GM12873 (cell line): ENCODE data around the gene FOXR1.

Source experiments
- TF ChIP-seq, protein P1 (sequence below): IDR thresholded peaks from 2 replicates; pipeline ENCODE4 v1.5.1; 2012; ENCODE audit warnings: low read depth, mild to moderate bottlenecking, moderate library complexity, low read length, control low read depth; ENCODE audit not compliant: insufficient read depth; ENCODE audit errors: missing control alignments

Gene FOXR1

DNA sequence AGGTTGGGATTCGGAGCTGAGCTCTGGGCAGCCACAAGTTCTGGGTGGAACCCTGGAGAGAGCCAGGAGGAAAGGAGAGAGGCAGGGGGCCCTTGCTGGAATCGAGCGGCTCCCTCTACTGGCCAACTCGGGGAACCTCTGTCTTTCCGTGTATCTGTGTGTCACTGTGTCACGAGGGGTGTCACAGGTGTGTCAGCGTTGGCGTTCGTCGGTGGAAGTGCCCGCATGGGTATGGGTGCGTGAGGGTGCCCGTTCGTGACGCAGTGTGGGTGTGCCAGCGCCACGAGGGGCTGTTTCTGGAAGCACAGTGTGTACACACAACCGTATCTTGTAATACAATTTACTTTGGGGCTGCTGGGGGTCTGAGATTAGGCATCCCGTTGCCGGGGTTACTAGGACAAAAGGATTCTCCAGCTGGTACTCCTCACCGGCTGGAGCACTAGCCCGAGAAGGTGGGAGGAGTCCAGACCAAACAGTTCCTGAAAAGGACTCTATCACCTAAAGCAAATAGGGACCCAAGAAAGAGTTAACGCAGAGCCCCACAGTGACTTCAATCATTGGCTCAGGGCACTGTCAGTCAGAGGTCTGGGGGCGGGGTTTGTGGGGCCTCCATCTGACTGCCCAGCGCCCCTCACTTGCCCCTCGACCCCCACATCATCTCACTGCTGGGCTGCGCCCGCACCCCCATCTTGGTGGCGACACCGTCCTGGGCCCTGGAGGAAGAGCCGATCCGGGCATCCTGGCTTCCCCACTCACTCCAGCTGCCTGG lies 43.3 kb upstream of the FOXR1 start:
- TF ChIP-seq, protein P1, sequence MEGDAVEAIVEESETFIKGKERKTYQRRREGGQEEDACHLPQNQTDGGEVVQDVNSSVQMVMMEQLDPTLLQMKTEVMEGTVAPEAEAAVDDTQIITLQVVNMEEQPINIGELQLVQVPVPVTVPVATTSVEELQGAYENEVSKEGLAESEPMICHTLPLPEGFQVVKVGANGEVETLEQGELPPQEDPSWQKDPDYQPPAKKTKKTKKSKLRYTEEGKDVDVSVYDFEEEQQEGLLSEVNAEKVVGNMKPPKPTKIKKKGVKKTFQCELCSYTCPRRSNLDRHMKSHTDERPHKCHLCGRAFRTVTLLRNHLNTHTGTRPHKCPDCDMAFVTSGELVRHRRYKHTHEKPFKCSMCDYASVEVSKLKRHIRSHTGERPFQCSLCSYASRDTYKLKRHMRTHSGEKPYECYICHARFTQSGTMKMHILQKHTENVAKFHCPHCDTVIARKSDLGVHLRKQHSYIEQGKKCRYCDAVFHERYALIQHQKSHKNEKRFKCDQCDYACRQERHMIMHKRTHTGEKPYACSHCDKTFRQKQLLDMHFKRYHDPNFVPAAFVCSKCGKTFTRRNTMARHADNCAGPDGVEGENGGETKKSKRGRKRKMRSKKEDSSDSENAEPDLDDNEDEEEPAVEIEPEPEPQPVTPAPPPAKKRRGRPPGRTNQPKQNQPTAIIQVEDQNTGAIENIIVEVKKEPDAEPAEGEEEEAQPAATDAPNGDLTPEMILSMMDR, result peak; percentile 99

DNA sequence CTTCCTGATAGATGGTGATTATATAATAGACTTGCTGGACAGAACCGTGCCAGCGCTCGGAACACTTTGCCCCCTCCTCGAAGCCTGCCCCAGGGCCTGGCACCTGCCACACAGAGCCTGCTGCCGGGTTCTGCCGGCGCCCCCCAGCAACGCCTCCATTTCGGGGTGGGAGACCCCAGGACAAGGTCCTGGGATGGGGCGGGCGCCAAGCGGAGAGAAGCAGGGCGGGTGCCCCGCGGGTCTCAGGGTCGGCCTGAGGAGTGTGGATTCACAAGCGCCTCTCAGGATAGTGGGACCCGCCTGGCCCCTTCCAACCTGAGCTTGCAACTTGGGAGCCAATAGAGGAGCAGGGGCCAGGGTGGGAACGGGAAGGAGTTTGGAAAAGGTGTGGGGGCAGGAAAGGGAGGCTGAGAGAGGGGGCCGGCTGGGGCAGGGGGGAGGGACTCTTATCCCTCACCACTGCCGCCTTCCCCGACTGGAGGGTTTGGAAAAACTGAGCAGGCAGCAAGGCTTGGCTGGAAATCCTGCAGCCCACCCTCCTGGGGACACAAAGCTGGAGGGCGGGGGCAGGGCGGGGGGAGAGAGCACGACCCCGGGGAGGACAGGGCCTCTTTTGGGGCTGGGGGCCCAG lies 42.6 kb upstream of the FOXR1 start:
- TF ChIP-seq, protein P1, result no peak

DNA sequence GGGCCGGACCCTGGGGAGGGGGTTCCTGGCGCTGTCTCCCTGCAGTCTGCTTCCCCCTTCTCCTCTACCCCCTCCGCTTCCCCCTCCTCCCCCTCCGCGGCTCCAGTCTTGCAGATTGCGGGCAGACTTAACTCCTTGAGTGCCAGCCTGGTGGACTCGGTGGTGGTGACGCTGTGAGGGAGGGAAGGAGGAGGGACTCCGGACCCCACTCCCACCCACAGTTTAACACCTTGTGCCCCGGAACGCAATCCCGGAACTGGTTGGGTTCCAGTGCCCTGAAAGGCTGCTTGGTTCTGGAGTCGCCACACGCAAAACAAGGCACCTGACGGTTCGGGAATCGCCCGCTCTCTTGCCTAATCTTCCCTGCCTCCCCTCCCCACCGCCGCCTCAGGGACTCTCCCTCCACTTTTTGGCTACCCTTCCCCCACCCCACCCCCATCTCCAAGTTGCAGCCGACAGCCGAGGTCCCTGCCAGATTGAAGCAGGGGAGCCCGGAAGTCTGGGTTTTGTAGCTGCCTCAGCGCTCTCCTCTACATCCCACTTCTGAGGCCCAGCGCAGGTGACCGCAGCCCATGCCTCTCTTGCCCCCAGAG lies 42.0 kb upstream of the FOXR1 start:
- TF ChIP-seq, protein P1, result no peak

DNA sequence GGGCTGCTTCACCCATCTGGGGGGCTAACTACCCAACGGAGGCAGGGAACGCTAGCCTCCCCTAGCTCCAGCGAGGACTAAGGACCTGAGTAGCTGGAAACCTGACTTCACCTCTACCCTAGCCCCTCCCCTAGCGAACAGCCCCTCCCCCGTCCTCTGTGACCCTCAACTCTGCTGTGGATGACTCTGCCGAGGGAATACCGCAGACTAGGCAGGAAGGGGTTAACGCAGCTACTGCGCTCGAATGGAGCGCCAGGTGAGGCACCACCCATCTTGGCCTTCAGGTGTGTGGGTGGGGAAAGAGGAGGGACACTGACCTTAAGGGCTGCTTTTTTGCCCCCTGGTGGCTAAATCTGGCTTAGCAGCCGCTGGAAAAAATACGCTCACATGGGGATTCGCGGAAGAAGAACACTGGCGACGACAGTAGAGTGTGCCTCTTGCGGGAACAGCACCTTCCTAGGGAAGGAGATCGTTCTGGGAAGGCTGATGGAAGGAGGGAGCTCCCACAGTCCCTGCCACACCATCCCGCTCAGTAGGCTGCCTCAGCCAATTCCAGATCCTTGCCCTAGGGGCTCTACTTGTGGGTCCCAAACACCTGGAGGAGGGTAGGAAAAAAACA lies 41.4 kb upstream of the FOXR1 start:
- TF ChIP-seq, protein P1, result peak; percentile 96

DNA sequence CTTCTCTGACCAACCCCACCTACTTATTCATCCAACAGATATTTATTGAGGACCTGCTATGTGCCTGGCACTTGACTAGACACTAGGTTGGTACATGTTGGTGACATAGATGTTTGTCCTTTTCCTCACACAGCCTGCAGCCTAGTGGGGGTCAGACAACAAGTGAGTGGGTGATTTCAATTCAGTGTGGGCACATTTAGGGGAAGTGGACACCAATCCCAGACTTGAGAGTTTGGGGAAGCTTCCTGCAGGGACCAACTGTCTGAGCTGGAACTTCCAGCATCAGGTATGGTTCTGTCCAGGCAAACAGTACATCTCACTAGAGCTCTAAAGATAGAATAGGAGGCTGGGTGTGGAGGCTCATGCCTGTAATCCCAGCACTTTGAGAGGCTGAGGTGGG lies 40.0 kb upstream of the FOXR1 start:
- TF ChIP-seq, protein P1, result no peak

DNA sequence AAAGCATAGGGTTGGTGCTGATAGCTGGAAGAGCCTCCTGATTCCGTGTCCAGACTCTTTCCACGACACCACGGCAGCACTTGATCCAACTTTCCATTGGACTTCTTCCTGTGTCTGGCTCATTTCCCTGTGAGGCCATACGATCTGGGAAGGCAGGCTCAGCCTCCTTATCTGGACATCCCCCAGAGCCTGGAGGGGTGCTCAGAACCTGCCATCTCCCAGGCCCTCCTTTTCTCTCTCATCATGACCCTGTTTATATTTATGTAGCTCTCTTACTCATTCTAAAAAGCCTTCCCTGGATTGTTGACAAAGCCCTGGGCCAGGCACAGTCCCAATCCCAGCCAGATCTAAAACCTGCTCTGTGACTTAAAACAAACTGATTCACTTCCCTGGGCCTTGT lies 38.1 kb upstream of the FOXR1 start:
- TF ChIP-seq, protein P1, result no peak

DNA sequence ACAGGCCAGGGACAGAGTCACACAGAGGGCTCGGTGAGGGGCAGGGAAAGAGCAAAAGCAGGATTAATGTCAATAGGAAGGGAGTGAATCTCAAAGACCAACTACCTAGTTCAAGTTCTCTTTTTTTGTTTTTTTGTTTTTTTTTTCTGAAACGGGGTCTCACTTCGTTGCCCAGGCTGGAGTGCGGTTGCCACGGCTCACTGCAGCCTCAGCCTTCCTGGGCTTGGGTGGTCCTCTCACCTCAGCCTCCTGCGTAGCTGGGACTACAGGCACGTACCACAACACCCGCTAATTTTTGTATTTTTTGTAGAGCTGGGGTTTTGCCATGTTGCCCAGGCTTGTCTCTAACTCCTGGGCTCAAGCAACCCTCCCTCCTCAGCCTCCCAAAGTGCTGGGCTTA lies 36.2 kb upstream of the FOXR1 start:
- TF ChIP-seq, protein P1, result no peak
